GM21381 (cell line): ENCODE measurements around the gene BACH2.
"Not testable (repeated sequence)": the region's sequence is repeated elsewhere in the genome, so short reads cannot be mapped to it uniquely, and the experiment has no call there.

ENCODE experiments used
- ATAC-seq: cut with Tn5 transposase; IDR thresholded peaks from one replicate; pipeline ENCODE4 v1.9.1; 2021; ENCODE audit warnings: mild to moderate bottlenecking, moderate library complexity; ENCODE audit not compliant: unreplicated experiment

The BACH2 gene

DNA sequence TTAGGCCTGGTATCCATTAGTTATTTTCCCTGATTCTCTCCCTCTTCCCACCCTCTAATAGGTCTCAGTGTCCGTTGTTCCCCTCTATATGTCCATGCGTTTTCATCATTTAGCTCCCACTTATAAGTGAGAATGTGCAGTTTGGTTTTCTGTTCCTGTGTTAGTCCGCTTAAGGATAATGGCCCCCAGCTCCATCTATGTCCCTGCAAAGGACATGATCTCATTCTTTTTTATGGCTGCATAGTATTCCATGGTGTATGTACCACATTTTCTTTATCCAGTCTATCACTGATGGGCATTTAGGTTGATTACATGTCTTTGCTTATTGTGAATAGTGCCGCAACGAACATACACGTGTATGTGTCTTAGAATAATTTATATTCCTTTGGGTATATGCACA is 14.4 kb downstream of the BACH2 start:
- not testable (repeated sequence) for ATAC-seq

DNA sequence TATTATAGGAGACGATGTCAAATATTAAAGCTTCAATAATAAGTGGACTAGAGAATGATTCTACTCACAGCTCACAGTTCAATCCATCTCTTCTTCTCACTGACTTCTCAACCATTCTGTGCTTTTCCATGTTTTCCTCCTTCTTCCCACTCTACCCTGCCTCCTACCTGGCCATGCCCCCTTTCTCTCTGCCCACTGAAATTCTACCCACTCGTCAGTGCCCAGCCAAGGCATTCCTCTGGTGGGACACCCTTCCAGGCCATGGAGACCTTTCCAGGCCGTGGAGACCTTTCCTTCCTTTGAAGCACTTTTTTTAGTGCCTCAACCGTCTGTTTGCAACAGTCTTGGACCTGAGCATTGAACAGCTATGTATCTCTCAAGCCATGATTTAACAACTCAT is 18.5 kb downstream of the BACH2 start:
- ATAC-seq, result no peak

DNA sequence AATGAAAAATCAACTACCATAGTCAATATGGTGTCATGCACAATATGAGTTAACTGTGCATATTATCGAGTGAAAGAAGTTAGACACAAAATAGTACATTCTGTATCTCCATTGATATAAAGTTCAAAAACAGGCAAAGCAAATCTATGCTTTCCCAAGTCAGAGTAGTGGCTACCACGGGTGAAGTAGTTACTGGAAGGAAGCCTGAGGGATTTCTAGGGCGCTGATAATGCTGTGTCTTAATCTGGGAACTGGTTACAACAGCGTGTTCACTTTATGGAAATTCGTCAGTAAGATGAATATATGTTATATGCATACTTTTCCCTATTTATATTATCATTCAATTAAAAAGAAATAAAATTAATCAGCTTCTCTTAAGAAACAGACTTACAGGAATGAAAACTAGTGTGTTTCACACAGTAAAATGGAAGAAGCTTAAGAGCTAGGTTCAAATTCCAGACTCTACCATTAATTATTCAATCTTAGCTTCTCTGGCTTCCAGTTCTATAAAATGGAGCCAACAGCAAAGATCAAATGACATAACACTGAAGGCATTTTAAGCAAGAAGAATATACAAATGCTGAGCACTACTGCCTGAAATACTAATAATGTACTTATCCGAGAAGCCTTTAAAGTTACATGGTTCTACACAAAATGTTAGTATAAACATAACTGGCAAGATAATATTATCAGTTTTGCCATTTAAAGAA is 19.2 kb downstream of the BACH2 start:
- no peak for ATAC-seq

DNA sequence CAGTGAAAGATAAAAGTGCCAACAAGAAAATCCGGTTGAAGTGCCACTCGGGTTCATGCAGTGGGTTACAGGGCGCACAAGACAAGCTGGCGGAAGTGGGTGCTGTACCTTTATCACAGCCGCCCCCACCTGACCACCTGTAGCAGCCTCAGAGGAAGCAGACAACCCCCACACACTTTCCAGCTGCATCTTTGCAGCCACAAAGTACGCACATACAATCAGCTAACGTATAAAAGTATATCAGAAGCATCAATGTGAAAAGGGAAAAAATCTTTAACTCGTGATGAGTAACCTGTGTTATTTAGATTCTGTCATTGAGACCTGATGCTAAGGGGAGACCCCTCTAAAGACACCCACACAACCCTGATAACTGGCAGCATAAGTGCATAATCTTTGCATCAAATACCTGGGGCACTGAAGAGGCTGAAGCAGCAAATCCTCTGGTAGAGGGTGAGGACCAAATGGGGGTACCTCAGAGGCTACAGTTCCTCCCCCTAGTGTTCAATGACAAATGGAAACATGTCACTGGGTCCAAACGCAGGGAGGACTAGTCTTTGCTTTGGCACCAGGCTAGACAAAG is 22.1 kb downstream of the BACH2 start:
- ATAC-seq, result no peak

DNA sequence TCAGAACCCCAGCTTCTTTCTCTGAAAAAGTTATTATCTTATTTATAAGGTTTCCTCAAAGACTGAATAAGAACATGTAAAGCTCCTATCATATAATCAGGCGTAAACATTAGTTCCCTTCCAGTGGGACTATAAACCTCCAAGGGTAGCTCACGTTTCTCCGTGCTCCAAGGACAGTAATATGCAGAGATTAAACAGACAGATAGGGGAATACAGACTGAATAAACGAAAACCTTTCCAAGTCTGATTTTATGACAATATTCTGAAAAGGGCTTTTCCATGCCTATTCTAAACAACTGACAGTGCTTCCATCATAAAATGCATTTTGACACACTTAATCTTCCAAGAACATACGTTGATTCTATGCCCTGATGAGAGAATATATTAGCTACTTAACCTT is 22.8 kb downstream of the BACH2 start:
- no peak for ATAC-seq

DNA sequence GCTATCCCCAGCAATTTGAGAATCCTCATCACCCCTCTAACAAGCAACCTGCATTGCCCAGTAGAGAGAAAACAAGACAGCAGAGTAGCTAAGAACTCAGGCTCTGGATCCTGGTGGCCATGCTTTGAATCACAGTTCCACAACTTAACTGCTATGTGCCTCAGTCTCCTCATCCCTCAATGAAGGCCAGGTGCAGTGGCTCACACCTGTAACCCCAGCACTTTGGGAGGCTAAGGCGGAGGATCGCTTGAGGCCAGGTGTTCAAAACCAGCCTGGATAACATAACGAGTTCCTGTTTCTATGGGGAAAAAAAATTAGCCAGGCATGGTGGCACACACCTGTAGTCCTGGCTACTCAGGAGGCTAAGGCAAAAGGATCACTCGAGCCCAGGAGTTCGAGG is 23.7 kb downstream of the BACH2 start:
- no peak for ATAC-seq

DNA sequence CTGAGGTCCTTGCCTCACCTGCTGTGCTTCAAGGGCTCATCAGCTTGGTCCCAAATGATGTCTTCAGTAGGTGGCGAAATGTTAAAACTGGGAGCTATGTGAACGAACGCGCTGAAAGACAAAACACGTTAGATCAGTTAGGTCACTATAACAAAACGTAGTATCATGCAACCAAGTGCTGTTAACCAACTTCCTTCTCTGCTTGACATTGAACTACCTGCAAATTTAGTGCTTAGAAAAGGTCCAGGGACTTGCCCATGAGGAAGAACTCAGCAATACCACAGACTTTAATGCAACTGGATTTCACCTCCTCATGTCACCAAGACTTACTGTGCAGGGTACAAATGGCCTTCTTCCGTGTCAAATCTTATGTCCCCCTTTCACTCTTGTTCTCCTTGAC is 24.8 kb downstream of the BACH2 start:
- ATAC-seq, result no peak

DNA sequence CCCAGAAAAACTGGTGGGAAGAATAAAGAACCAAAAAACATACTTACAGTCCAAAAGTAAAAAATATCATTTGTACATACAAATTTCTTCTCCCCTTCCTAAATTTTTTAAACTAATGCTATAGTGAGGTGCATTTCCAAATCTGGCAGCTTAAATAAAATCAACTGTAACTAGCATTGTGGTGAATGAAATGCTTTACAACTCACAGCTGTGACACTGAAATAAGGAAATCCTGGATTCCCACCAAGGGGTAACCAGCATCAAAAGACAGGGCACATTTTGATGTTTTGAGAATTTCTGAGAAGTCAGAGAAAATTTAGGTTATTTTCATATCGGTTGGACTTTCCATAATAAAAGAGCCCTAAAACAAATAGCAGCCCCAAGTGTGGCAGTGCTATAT is 27.3 kb downstream of the BACH2 start:
- no peak for ATAC-seq

DNA sequence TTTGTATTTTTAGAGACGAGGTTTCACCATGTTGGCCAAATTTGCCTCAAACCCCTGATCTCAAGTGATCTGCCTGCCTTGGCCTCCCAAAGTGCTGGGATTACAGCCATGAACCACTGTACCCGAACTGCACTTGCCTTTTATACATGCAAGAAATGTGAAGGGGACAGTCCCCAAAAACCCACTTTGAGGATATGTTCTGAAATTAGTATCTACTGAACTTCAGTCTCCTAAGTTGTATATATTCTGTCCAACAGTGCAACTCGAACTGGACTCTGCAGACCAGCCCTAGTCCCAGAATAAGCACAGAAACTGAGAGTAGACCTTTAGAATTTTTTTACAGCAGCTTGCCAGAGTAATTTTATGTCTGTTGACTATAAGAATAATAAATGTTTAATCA is 28.5 kb downstream of the BACH2 start:
- no peak for ATAC-seq

DNA sequence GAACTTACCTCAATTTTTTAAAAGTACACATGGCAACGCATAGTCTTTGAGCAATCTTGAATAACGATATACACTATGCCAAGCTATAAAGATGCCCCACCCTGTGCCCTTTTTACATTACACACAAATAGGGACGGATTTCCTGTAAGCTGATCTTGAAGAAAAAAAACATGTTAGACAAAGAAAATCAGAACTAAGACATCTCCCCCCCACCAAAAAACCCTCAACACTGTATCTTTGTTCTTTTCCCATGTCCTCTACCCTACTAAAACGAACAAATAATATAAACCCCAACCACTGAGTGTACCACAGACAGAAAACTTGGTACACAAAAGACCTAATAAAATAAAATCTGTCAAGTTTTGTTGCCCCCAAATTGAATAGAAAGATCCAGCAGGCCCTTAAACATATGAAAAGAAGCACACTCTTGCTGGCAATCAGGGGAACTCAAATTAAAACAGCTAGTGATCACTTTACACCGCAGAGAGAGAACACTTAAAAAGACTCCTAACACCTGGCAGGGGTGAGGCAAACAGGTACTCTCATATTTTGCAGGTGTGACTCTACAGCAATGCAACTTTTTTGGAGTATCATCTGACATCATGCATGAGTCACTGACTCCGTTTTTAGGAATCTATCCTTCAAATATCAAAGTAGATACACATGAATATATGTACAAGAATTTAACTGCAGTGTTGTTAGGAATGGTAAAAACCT is 29.6 kb downstream of the BACH2 start:
- ATAC-seq, result no peak

DNA sequence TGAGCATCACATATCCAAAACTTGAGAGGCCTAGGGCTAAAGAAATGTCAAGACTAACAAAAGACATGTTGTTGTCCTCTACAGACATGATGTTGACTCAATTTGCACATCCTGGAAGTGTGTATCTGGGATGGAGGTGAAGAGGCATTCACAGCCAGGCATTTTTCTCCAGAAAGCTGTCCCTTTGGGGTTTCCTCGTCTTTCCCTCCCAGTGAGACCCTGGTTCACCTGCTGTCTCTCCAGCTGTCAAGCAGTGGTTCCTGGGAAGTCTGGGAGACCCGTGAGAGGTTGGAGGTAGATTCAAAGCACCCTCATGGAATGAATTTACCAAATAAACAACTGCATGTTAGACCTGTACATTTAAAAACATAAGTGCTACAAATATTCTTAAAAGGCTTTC is 32.1 kb downstream of the BACH2 start:
- no peak for ATAC-seq

DNA sequence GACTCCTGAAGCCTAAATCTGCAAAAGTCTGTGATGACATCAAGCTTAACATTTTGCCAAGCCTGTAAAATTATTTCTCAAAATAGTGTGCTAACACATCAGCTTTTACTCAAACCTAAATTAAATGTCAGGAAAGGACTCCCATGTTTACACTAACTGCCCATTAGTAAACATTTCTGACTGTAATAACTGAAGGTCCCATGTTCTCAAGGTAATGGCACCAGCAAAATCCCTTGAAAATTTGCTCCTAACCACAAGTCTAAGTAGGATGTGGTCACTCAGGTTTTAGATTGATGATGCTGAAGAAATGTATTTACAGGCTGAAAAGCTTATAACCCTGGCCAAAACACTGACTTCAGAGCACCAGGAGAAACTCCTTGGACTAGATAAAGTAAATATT is 33.0 kb downstream of the BACH2 start:
- no peak for ATAC-seq

DNA sequence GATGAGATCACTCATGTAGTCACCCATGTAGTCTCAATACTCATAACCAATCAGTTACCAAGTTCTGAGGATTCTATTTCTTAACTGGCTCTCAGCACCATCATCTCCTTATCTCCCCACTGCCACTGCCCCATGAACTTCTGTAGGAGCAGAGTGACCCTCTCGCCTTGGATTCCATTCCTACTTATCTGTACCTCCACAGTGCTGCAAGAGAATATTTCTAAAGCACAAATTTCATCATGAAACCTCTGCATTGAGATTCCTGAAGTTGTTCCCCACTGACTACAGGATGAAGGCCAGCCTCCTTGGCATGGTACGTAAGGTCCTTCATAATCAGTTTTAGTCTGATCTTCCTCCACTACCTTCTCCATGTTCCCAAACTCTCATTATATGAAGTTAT is 34.8 kb downstream of the BACH2 start:
- ATAC-seq, result no peak

DNA sequence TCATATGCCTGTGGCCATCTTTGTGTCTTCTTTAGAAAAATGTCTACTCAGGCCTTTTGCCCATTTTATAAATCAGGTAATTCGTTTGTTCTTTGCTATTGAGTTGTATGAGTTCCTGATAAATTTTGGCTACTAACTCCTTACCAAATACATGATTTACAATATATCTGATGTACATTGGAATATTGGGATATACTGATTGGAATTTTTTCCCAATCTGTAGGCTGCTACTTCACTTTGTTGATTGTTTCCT is 39.2 kb downstream of the BACH2 start:
- no peak for ATAC-seq

DNA sequence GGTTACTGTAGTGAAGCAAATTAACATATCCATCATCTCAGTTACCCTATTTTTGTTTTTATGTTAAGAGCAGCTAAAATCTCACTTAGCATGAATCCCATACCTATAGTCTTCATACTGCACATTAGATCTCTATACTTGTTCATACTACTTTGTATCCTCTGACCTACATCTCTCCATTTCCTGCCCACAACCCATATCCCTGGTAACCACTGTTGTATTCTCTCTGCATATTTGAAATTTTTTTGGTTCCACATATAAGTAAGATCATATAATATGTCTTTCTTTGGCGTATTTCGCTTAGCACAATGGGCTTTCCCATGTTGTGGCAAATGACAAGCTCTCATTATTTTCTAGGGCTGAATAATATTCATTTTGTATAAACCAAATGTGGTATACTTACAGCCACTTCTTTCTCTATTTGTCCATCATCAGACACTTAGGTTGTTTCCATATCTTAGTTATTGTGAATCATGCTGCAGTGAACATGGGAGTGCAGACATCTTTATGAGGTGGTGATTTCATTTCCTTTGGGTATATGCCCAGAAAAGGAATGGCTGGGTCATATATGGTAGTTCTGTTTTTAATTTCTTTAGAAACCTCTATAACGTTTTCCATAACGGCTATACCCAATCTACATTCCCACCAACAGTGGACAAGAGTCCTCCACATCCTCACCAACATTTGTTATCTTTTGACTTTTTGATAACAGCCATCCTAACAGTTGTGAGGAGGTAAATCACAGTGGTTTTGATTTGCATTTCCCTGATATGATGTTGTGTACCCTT is 39.8 kb downstream of the BACH2 start:
- ATAC-seq, result no peak

DNA sequence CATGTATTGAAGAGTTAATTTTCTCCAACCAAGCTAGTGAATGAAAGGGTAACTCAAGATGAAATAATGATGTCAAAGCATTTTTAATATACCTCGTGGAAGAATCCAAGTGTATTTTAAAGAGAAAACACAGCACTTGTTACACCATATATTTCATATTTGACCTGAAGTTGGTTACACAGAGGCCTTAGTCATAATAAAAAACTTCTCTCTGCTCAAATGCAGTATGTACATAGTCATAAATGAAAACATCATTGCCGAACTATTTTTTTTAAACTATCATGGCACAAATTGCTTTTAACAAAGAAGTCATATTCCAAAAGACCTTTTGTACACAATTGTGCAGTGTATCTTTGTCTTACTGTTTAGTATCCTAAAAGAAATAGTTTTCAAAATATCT is 43.0 kb downstream of the BACH2 start:
- no peak for ATAC-seq

DNA sequence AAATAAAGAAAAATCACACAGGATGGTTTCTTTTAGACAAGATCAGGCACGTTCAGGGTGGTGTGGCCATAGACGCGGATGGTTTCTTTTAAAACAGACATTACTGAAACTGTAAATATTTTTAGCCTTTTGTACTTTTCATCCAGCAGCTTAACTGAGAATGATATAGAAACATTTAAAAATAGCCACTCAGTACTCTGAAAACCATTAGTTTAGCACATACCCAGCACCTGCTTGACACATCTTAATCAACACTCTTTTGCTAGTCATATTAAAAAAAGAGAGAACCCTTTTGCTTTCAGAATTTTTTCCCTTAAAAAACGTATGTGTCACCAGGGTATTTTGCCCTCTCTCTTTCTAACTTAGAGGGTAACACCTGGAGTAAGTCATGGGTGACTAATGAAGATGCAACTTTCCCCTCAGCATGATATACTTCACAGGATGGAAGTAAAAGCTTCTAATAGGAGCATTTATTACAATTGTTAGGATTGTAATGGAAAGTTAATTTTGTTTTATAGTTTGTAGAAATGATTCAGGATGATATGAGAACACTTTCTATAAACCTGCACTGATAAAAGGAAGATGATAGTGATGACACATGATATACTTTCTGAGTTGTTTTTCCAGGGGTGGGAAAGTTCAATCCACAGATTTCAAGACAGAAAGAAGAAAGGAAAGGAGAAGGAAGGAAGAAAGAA is 45.2 kb downstream of the BACH2 start:
- ATAC-seq, result peak; percentile 92

DNA sequence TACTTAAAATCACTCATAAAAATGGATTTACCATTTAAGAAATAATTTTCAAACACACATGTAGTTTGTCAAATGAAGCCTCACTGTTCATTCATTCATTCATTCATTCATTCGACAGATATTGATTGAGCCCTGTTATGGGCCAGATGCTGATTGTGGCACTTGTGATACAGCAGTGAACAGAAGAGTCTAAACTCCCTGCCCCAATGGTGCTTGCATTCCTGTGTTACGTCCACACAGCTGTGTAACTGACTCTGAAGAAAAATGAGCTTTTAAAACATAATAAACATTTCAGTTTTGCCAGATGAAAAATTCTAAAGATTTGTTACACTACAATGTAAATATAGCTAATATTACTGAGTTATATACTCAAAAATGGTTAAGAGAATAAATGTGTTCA is 46.2 kb downstream of the BACH2 start:
- no peak for ATAC-seq

DNA sequence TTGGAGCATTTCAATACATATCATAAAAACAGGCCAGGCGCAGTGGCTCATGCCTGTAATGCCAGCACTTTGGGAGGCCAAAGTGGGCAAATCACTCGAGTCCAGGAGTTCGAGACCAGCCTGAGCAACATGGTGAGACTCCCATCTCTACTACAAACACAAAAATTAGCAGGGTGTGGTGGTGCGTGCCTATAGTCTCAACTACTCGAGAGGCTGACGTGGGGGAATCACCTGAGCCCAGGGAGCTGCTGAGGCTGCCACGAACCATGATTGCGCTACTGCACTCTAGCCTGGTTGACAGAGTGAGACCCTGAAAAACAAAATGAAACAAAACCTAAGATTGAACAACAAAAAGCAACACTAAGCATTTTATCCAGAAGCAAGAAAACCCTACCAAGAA is 47.2 kb downstream of the BACH2 start:
- ATAC-seq, result no peak

DNA sequence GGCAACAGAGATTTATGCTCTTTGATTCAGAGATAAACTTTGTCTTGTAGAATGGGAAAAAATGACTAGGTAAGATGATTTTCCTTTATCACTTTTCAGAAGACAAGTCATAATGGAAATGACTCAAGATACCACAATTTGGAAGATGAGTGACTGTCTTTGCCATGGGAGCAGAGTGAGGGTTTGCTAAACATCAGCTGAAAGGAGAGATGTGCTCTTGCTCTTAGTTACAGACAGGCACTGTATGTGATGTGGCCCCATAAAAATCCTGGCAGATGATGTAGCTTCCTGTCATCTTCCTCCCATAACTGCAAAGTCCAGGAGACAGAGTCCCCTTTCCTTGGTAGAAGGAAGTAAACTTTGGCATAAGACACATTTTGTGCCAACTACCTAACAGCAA is 47.6 kb downstream of the BACH2 start:
- ATAC-seq, result no peak

DNA sequence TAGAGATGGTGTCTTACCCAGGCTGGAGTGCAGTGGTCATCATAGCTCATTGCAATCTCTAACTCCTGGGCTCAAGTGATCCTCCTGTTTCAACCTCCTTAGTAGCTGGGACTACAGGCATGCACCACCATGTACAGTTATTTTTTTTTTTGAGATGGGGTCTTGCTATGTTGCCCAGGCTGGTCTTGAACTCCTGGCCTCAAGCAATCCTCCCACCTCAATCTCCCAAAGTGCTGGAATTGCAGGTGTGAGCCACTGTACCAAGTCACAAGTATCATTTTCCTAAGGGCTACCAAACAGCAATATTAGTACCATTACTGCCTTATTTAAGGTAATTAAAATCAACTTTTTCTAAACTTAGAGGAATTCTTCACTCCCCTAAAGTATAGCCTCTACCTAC is 49.4 kb downstream of the BACH2 start:
- no peak for ATAC-seq
